Stimulated activated CD4-positive, alpha-beta T cell treated with anti-CD3 and anti-CD28 coated beads, Interleukin-1b, Interleukin-23, amount 100 ng/mL, for 48 hours (primary cell): ENCODE data around the gene DGKA.
A peak's percentile ranks its signal among the peaks of the same experiment; 100 is the strongest.
"Not testable (repeated sequence)": the region's sequence is repeated elsewhere in the genome, so short reads cannot be mapped to it uniquely, and the experiment has no call there.

Experiments
- DNase-seq: peaks from one replicate; pipeline ENCODE4 v3.0.0-alpha.2; 2020

Gene DGKA

GRCh38 chr12:55930771-55931316, at the start of gene DGKA:
TSS of gene DGKA (plus strand) at chr12:55931162. CDS start at chr12:55936504, 5,342 bp downstream.
- DNase-seq: peak; percentile 87

GRCh38 chr12:55885113-55885512, 45.8 kb upstream of the DGKA start:
- no peak for DNase-seq

GRCh38 chr12:55891310-55891709, 39.7 kb upstream of the DGKA start:
- no peak for DNase-seq

- DNase-seq: no peak
Observed at GRCh38 chr12:55893723-55894122, 37.2 kb upstream of the DGKA start.

- DNase-seq: peak; percentile 46
Observed at GRCh38 chr12:55899082-55899481, 31.9 kb upstream of the DGKA start.

GRCh38 chr12:55901881-55902490, 29.0 kb upstream of the DGKA start:
- DNase-seq: no peak

GRCh38 chr12:55906056-55906455, 24.9 kb upstream of the DGKA start:
- no peak for DNase-seq

- no peak for DNase-seq
Observed at GRCh38 chr12:55908726-55909512, 22.0 kb upstream of the DGKA start.

GRCh38 chr12:55909513-55909884, 21.5 kb upstream of the DGKA start:
- DNase-seq: no peak

- DNase-seq: no peak
Observed at GRCh38 chr12:55912908-55913307, 18.1 kb upstream of the DGKA start.

- DNase-seq: no peak
Observed at GRCh38 chr12:55915482-55915859, 15.5 kb upstream of the DGKA start.

GRCh38 chr12:55919032-55919431, 11.9 kb upstream of the DGKA start:
- not testable (repeated sequence) for DNase-seq

- DNase-seq: no peak
Observed at GRCh38 chr12:55922126-55922525, 8.8 kb upstream of the DGKA start.

- DNase-seq: not testable (repeated sequence)
Observed at GRCh38 chr12:55923648-55924047, 7.3 kb upstream of the DGKA start.

- no peak for DNase-seq
Observed at GRCh38 chr12:55925371-55925770, 5.6 kb upstream of the DGKA start.

GRCh38 chr12:55925870-55926737, 4.9 kb upstream of the DGKA start:
- DNase-seq: no peak

GRCh38 chr12:55926738-55927587, 4.0 kb upstream of the DGKA start:
- peak; percentile 95 for DNase-seq

- peak; percentile 80 for DNase-seq
Observed at GRCh38 chr12:55927588-55928502, 3.1 kb upstream of the DGKA start, which contains the start of gene PYM1. TSS of gene PYM1 (minus strand) at chr12:55927894. CDS start at chr12:55927761, 133 bp downstream.

GRCh38 chr12:55929306-55929791, 1.6 kb upstream of the DGKA start:
- peak; percentile 90 for DNase-seq

GRCh38 chr12:55931317-55931779, 386 bp downstream of the DGKA start:
- no peak for DNase-seq
